Raji (cell line): ENCODE measurements around the gene THAP4.

Source experiments
- POLR2A ChIP-seq: IDR thresholded peaks from 2 replicates; pipeline ENCODE4 v1.6.1; 2011; ENCODE audit warnings: low read depth, low read length, control low read depth; ENCODE audit not compliant: insufficient read depth

The THAP4 gene

DNA sequence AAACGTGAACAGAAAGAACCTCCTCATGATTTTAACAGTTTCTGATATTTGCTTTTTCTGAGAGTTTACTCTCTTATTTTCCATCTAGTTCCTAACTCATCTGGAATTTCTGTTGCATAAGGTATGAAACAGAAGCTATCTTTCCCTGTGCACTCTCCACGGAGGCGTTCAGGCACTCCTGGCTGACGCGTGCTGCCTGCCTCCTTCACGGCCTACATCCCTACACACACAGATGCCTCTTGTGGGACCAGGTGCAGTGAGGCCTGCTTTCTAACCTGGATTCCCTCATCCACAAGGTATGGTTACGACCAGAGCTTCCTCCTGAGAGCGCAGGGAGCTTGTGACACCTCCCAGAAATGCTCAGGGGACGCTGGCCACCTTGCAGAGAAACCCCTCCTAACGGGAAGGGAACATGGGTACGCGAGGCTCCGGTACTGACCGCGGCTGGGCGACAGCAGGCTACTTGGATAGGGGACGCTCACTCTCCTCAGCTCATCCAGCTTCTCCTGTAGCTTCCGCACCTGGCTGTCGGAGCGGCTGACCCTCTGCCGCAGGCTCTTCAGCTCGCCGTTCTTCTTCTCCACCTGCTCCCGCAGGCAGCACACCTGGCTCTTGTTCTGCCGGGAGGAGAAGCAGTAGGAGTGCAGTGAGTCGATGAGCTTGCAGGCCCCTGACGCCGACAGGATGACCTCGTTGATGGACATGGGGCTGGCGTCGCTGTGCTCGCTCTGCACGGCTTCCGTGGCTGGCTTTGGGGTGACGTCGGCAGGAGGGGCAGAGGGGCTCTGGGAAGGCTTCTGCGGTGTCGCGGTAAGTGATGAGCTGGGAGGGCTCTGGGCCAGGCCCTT is 4.3 kb downstream of the THAP4 start:
- TF ChIP-seq POLR2A: no peak

DNA sequence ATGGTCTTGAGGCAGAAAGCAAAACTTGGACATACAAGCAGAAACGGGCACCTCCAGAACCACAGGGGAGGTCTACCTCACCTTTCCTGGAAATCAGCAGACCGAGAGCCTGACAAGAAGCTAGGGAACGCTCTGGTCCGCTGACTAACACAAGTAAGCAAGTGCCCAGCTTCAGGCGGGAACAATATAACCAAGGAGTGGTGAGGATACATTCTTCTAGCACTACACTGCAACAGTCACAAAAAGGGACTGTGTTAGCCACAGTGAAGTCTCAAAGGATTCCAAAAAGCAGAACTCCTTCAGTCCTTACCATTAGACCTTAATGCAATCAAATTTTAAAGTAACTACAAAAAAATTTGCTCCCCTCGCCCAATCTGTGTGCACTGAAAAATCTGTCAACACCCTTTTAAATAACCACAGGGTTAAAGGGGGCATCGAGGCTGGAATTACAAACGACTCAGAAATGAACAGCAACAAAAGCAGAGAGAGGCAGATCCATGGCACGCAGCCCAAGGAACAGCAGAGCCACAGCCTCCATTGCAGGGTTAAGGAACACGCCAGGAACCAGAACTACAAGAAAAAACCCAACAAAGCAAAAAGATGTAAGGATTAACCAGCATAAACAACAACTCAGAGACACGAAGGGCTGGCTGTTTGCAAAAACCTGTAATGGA is 7.1 kb downstream of the THAP4 start:
- no peak for TF ChIP-seq POLR2A

DNA sequence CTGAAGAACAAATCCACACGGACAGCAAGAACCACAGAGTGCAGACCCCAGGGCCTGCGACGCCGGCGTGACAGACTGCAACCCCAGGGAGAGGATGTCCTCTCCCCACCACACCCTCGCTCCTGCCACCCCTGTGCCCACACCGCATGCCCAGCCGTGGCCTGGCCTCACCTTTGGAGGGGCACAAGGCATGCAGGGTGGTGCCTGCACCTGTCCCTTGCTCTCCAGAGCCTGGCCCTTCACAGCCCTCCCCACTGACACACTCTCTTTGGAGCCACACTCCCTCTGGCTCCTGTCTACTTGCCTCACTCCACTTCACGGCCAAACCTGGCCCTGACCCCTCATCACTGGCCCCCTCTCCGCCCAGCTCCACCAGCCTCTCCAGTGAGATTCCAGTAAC is 9.3 kb downstream of the THAP4 start:
- no peak for TF ChIP-seq POLR2A

DNA sequence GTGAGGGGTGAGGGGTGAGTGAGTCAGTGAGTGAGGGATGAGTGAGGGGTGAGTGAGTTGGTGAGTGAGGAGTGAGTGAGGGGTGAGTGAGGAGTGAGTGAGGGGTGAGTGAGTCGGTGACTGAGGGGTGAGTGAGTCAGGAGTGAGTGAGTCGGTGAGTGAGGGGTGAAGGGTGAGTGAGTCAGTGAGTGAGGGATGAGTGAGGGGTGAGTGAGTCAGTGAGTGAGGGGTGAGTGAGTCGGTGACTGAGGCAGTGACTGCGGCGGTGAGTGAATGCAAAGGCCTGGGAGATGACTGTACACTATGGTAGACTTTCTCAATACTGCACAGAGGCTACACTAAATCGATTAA is 16.6 kb downstream of the THAP4 start:
- no peak for TF ChIP-seq POLR2A

DNA sequence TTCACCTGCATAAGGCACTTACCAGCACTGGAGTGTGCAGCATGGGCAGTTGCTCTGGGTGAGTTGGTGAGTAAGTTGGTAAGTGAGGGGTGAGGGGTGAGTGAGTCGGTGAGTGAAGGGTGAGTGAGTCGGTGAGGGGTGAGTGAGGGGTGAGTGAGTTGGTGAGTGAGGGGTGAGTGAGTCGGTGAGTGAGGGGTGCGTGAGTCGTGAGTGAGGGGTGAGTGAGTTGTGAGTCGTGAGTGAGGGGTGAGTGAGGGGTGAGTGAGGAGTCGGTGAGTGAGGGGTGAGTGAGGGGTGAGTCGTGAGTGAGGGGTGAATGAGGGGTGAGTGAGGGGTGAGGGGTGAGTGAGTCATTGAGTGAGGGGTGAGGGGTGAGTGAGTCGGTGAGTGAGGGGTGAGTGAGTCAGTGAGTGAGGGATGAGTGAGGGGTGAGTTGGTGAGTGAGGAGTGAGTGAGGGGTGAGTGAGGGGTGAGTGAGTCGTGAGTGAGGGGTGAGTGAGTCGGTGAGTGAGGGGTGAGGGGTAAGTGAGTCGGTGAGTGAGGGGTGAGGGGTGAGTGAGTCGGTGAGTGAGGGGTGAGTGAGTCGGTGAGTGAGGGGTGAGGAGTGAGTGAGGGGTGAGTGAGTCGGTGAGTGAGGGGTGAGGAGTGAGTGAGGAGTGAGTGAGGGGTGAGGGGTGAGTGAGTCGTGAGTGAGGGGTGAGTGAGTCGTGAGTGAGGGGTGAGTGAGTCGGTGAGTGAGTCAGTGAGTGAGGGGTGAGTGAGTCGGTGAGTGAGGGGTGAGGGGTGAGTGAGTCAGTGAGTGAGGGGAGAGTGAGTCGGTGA is 17.1 kb downstream of the THAP4 start:
- no peak for TF ChIP-seq POLR2A

DNA sequence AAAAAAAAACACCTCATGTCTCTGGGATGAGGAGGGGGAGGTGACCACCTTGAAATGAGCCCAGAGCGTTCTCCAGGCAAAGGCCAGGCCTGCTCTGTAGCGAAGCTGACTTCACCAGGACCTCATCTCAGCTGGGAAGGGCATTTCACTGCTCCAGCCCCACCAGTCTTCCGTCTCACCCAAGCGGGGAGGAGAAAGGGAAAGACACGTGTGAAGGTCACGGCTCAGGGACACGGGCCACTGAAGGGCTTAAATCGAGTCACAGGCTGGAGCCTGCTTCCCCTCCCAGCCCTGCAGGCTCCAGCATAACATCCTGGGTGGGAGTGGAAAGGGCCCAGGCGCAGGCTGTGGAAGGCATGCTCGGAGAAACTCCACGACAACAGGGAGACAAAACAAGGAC is 18.1 kb downstream of the THAP4 start:
- no peak for TF ChIP-seq POLR2A

DNA sequence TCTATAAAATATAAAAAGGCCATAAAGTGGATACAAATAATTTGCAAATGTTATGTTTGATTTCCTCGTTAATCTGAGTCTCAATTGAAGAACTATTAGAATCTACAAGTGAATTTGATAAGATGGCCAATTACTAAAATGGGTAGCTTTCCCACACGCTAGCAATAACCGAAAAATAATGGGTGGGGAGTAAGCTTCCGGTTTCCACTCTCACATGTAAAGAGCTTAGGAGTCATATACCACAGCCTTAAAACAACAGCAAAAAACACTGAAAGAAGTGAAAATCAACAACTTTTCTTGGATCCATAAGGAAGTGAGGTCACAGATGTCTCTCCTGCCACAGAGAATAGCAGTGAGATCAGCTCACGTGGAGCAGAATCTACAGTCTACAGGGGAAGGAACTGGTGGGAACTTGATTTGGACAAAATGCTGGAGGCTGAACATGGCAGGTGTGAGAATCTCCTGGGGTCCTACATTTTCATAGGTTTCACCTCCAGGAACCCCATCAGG is 18.6 kb downstream of the THAP4 start:
- TF ChIP-seq POLR2A: no peak

DNA sequence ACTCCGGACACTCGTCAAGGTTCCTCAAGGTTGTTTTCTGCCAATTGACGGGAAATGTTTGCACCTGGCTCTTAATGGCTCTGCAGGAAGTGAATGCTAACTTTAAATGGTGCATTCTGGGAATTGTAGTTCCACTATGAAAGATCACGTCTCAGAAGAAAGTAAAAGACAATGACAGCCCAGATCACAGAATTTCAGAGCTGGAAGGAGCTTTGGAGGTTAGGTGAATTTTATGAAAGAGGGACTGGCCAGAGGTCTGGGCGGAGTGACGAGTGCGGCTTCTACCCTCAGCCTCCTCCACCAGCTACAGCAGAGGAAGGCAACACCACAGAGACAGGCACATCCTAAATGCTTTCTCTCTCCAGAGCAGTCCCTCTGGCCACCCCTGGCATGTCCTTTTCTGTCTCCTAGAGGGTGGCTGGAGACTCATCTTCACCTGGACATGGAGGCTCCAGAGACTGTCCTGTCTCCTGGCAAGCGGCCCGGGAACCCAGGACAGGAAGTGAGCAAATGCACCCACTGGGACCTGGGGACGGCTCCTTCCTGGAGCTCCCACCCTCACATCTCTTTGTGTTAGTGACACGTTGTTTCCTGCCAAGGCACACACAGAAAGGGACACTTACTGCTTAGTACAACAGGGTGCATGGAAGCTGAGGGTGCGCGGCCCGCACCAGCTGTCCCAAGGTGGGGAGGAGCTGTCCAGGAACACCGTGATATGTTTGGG is 19.4 kb downstream of the THAP4 start:
- no peak for TF ChIP-seq POLR2A

DNA sequence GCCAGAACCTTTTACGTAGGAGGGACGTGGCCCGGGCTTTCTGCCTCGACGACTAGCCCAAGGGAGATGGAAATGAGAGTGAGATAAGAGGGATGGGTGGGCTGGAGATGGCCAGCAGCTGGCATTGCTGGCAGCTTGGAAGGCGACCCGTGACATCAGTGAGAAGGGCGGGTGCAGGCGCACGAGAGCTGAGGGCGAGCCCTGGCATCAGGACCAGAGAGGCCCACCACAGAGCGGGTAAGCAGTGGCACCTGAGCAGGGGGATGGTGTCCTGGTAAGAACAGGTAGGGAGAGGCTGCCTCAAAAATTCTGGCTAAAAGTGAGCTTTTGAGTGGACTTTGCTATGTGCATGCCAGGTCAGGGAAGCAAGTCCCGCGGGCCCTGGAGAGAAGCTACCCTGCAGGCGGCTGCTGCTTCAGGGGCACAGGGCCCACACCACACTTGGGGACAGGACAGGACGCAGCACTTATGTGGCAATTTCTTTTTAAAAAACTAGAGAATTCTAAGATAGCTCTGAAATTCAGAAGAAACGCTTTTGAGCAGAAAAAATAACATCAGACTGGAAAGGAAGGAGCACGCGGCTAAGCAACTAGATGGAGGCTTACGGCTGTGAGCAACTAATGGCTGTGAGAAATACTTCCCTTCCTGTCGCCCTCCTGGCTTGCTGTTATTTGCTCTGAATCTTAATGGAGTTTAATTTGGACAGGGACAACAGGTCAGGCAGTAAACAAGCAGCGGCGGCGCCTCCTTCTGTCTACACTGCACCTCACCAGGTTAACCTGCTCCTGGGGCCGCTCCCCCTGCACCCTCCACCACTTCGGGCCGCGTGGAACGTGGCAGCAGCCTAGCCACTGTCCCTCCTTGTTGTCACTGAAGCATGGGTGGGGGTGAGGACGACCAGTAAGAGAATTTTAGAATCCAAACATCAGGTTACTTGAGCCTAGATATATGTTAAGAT is 20.5 kb downstream of the THAP4 start:
- no peak for TF ChIP-seq POLR2A

DNA sequence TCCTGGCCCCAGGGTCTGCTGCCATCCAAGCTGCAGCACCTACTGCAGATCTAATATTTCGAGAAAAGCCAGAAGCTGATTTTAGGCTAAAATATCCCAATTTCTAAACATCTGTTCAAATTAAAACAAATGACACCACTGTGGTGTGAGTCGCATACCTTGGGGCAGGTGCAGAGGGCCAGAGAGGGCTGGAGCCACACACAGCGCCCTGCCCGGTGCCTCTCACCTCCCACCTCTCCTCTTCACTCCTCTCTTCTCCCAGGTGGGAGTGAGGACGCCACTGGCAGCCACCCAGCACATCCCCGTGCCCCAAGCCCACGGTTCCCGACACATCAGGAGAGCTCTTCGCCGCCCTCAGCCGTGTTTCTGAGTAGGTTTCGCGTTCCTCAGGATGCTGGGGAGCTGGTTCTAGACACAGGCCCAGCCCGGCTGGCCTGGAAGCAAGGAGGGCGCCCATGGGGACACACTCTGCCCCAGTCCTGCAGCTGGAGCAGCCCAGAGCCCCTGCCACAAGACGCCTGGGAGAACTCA is 21.4 kb downstream of the THAP4 start:
- no peak for TF ChIP-seq POLR2A

DNA sequence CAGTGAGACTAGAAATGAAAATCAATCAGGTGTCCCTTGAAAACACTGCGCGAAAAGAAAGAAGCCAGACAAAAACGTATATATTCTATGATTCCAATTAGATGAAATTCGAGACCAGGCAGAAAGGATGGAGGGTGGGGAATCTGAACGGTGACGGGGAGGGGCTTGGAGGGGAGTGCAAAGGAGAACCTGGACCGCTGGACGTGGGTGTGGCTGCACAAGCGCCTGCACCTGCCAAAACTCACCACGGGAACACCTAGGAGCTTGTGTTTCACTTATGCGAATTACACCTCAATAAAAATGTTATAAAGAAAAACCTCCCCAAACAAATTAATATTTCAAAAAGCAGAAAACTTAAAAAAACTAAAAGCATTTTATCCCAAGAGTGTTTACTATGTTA is 21.9 kb downstream of the THAP4 start:
- TF ChIP-seq POLR2A: no peak

DNA sequence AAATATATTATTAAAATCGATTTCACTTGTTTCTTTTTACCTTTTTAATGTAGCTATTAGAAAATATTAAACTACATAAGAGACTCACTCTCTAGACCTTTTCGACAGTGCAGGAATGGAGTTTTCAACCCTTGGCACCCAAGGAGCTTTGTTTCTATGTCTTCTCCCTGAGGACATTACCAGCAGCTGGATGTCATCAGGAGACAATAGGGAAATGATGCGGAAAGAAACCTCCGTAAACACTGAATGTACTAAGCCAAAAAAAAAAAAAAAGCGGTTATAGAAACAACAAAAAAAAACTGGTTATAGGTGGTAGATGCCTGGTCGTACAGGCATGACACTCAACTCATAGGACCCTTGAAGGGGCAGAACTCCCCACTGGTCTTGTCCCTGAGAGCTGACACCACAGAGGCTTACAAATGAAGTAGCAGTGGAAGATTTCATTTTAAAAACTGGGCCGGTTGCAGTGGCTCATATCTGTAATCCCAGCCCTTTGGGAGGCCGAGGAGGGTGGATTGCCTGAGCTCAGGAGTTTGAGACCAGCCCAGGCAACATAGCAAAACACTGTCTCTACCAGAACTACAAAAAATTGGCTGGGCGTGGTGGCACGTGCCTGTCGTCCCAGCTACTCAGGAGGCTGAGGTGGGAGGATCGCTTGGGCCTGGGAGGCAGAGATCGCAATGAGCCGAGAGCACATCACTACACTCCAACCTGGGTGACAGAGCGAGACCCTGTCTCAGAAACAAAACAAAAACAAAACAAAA is 23.8 kb downstream of the THAP4 start:
- TF ChIP-seq POLR2A: no peak
